ENCODE measurements around the gene CRLF2. TPM values are rescaled to one million over a fixed set of nuclear protein-coding genes. Genes with fewer than 3 reads are reported as not detected.

CRLF2 gene
- total RNA-seq, 2 donors from 2014 or later: not detected

GRCh38 chrX:1167918-1168481 is 44.4 kb downstream of the CRLF2 start:
- no peak overlapping the region for H3K27ac ChIP-seq (ENCODE audit: low read depth, low read length)
- H3K36me3 ChIP-seq (ENCODE audit: control insufficient read depth, insufficient read depth, low read length): no peaks in the 10 kb centered on the region
- H3K9me3 Mint-ChIP-seq: peaks cover 5% of the 10 kb centered on the region
- no peak overlapping the region for H3K4me3 ChIP-seq (ENCODE audit: low read length)
- H3K27me3 Mint-ChIP-seq (ENCODE audit: insufficient read depth): peaks cover 5% of the 10 kb centered on the region
- H3K4me1 Mint-ChIP-seq: peaks cover 34% of the 10 kb centered on the region
- H3K36me3 Mint-ChIP-seq (ENCODE audit: low read depth): peaks cover 2% of the 10 kb centered on the region
- peak; percentile 7 for DNase-seq
- H3K9ac ChIP-seq (ENCODE audit: extremely low read depth, low read length, poor library complexity, severe bottlenecking): no peak overlapping the region
- WGBS, 2 experiments (ENCODE audit: insufficient coverage in 1 of 2, insufficient read length in 1 of 2): 90 to 100% methylated on average over 2 to 3 of the region's 3 CpGs
- no peak overlapping the region for H3K27ac Mint-ChIP-seq
- H3K4me1 ChIP-seq (ENCODE audit: control insufficient read depth, insufficient read depth, low read length): no peaks in the 10 kb centered on the region
- no peaks in the 10 kb centered on the region for H3K9me3 ChIP-seq (ENCODE audit: control insufficient read depth, low read length)
- no peaks in the 10 kb centered on the region for H3K27me3 ChIP-seq (ENCODE audit: control insufficient read depth, insufficient read depth, low read length, poor library complexity, severe bottlenecking)
- no peak overlapping the region for H3K4me3 Mint-ChIP-seq
- TF ChIP-seq CTCF (conservative IDR thresholded peaks at IDR 0.05): no peak

GRCh38 chrX:1167466-1167865 is 45.0 kb downstream of the CRLF2 start:
- Mint-ChIP-seq H3K4me3 (no peak overlapping the region), H3K4me1 (peaks cover 30% of the 10 kb centered on the region), H3K27me3 (ENCODE audit: insufficient read depth) (peaks cover 5% of the 10 kb centered on the region), H3K27ac (no peak overlapping the region), H3K9me3 (peaks cover 5% of the 10 kb centered on the region), H3K36me3 (ENCODE audit: low read depth) (peaks cover 2% of the 10 kb centered on the region)
- whole genome bisulfite sequencing, 2 experiments (ENCODE audit: insufficient coverage in 1 of 2, insufficient read length in 1 of 2): 63 to 74% methylated on average over 2 to 4 of the region's 4 CpGs
- Histone ChIP-seq H3K36me3 (ENCODE audit: control insufficient read depth, insufficient read depth, low read length) (no peaks in the 10 kb centered on the region), H3K9ac (ENCODE audit: extremely low read depth, low read length, poor library complexity, severe bottlenecking) (no peak overlapping the region), H3K27me3 (ENCODE audit: control insufficient read depth, insufficient read depth, low read length, poor library complexity, severe bottlenecking) (no peaks in the 10 kb centered on the region), H3K9me3 (ENCODE audit: control insufficient read depth, low read length) (no peaks in the 10 kb centered on the region), H3K4me1 (ENCODE audit: control insufficient read depth, insufficient read depth, low read length) (no peaks in the 10 kb centered on the region), H3K27ac (ENCODE audit: low read depth, low read length) (no peak overlapping the region), H3K4me3 (ENCODE audit: low read length) (no peak overlapping the region)
- no peak for TF ChIP-seq CTCF (conservative IDR thresholded peaks at IDR 0.05)
- DNase-seq: peak; percentile 39

- Histone ChIP-seq H3K9ac (ENCODE audit: extremely low read depth, low read length, poor library complexity, severe bottlenecking) (no peak overlapping the region), H3K4me1 (ENCODE audit: control insufficient read depth, insufficient read depth, low read length) (no peaks in the 10 kb centered on the region), H3K27me3 (ENCODE audit: control insufficient read depth, insufficient read depth, low read length, poor library complexity, severe bottlenecking) (no peaks in the 10 kb centered on the region), H3K27ac (ENCODE audit: low read depth, low read length) (peak overlapping the region; percentile 3), H3K36me3 (ENCODE audit: control insufficient read depth, insufficient read depth, low read length) (no peaks in the 10 kb centered on the region), H3K9me3 (ENCODE audit: control insufficient read depth, low read length) (peaks cover 1% of the 10 kb centered on the region), H3K4me3 (ENCODE audit: low read length) (no peak overlapping the region)
- Mint-ChIP-seq H3K27ac (no peak overlapping the region), H3K4me1 (peaks cover 12% of the 10 kb centered on the region), H3K4me3 (no peak overlapping the region), H3K27me3 (ENCODE audit: insufficient read depth) (peaks cover 5% of the 10 kb centered on the region), H3K36me3 (ENCODE audit: low read depth) (peaks cover 2% of the 10 kb centered on the region), H3K9me3 (peaks cover 7% of the 10 kb centered on the region)
- 65 to 75% methylated on average over 9 to 12 of the region's 12 CpGs for WGBS, 2 experiments (ENCODE audit: insufficient coverage in 1 of 2, insufficient read length in 1 of 2)
- no peak for TF ChIP-seq CTCF (conservative IDR thresholded peaks at IDR 0.05)
- peak; percentile 59 for DNase-seq
Measured at GRCh38 chrX:1165535-1166196, 46.8 kb downstream of the CRLF2 start.

All from endodermal cell (in vitro differentiated cells).